HepG2 (cell line): ENCODE results near the gene HIVEP2. TPM values are rescaled to one million over a fixed set of nuclear protein-coding genes. Genes with fewer than 3 reads are reported as not detected.

Source experiments
- ARID3A ChIP-seq: IDR thresholded peaks from 2 replicates; pipeline ENCODE4 v1.6.1; 2012; ENCODE audit warnings: low read depth, low read length, improper control_type of control experiment
- ELF3 ChIP-seq: IDR thresholded peaks from 2 replicates; pipeline ENCODE4 v1.6.1; 2016; ENCODE audit warnings: missing genetic modification reagents, missing compliant biosample characterization
- FOXA3 ChIP-seq: IDR thresholded peaks from 2 replicates; pipeline ENCODE4 v1.6.1; 2016; ENCODE audit warnings: missing genetic modification reagents, missing compliant biosample characterization
- FOXK1 ChIP-seq: sonication (generic); formaldehyde crosslinking; IDR thresholded peaks from 2 replicates; pipeline ENCODE4 v1.4.0; 2020; ENCODE audit warnings: low read depth, missing genetic modification reagents, borderline replicate concordance
- FOXO1 ChIP-seq: sonication (generic); formaldehyde crosslinking; IDR thresholded peaks from 2 replicates; pipeline ENCODE4 v1.4.0; 2020; ENCODE audit warnings: missing genetic modification reagents
- HMGA1 ChIP-seq: sonication (generic); formaldehyde crosslinking; conservative IDR thresholded peaks from 2 replicates; pipeline ENCODE4 v1.4.0; 2020; ENCODE audit warnings: missing genetic modification reagents
- ISL2 ChIP-seq: sonication (generic); formaldehyde crosslinking; IDR thresholded peaks from 2 replicates; pipeline ENCODE4 v1.5.0; 2020; ENCODE audit warnings: missing genetic modification reagents
- MIER3 ChIP-seq: IDR thresholded peaks from 2 replicates; pipeline ENCODE4 v1.6.1; 2016; ENCODE audit warnings: missing compliant biosample characterization, borderline replicate concordance
- NFYB ChIP-seq: sonication (generic); formaldehyde crosslinking; IDR thresholded peaks from 2 replicates; pipeline ENCODE4 v1.4.0; 2020; ENCODE audit warnings: missing genetic modification reagents
- RXRB ChIP-seq: IDR thresholded peaks from 2 replicates; pipeline ENCODE4 v1.6.1; 2016; ENCODE audit warnings: borderline replicate concordance, missing genetic modification reagents, missing compliant biosample characterization
- SIX4 ChIP-seq: sonication (generic); formaldehyde crosslinking; IDR thresholded peaks from 2 replicates; pipeline ENCODE4 v1.4.0; 2020; ENCODE audit warnings: missing genetic modification reagents
- SKI ChIP-seq: fragments of 450-650 bp; IDR thresholded peaks from one replicate; pipeline ENCODE4 v1.6.1; 2018; ENCODE audit warnings: mild to moderate bottlenecking; ENCODE audit not compliant: partially characterized antibody
- SOX6 ChIP-seq, 2 experiments: fragments of 450-650 bp in 1 of 2; sonication (generic) in 1 of 2; formaldehyde crosslinking in 1 of 2; IDR thresholded peaks; 2 replicates each; pipeline versions ENCODE4 v1.4.0 to v1.6.1; 2017 to 2020; ENCODE audit warnings: antibody characterized with exemption in 1 of 2, mild to moderate bottlenecking in 1 of 2, missing genetic modification reagents in 1 of 2
- TCF7 ChIP-seq: sonication (generic); IDR thresholded peaks from 2 replicates; pipeline ENCODE4 v1.6.1; 2016; ENCODE audit warnings: antibody characterized with exemption, low read depth
- TEAD3 ChIP-seq: optimal IDR thresholded peaks from 2 replicates; pipeline ENCODE3; 2016; ENCODE audit warnings: borderline replicate concordance
- ZHX2 ChIP-seq, 2 experiments: sonication (generic) in 1 of 2; formaldehyde crosslinking in 1 of 2; IDR thresholded peaks; 2 replicates each; pipeline versions ENCODE4 v1.6.1 to v1.9.0; 2014 to 2022; ENCODE audit warnings: antibody characterized with exemption in 1 of 2, borderline replicate concordance in 1 of 2, inconsistent platforms in 1 of 2, low read depth in 1 of 2, missing genetic modification reagents in 1 of 2
- ZKSCAN8 ChIP-seq: IDR thresholded peaks from 2 replicates; pipeline ENCODE4 v1.6.1; 2016; ENCODE audit warnings: borderline replicate concordance, missing genetic modification reagents, missing compliant biosample characterization
- ZNF614 ChIP-seq: IDR thresholded peaks from 2 replicates; pipeline ENCODE4 v1.6.1; 2018; ENCODE audit warnings: missing biosample characterization, missing genetic modification reagents, inconsistent platforms, borderline replicate concordance
- ZNF790 ChIP-seq: sonication (generic); formaldehyde crosslinking; IDR thresholded peaks from 2 replicates; pipeline ENCODE4 v1.8.0; 2022; ENCODE audit warnings: missing genetic modification reagents, mild to moderate bottlenecking, borderline replicate concordance
- ZSCAN9 ChIP-seq: IDR thresholded peaks from 2 replicates; pipeline ENCODE4 v1.6.1; 2016; ENCODE audit warnings: borderline replicate concordance
- polyA plus RNA-seq, 8 experiments: library from polyadenylated mRNA; depleted of rRNA in 3 of 8; stranded (reverse) in 7 of 8; unstranded in 1 of 8; fragments of >200 nt; fragmentation: Illumina TruSeq in 4 of 8; extraction: Trizol in 4 of 8; gene quantifications; 2 replicates each; pipeline versions ENCODE4 v1.2.1 to v1.2.3, GENCODE V29; 2011 to 2016; ENCODE audit warnings: low read depth in 4 of 8, missing spikeins in 1 of 8, mixed read lengths in 1 of 8; ENCODE audit not compliant: insufficient read depth in 1 of 8
- total RNA-seq, 5 experiments: library from RNA; depleted of rRNA; stranded (reverse); fragments of >200 nt; fragmentation: Illumina TruSeq; extraction: Trizol; gene quantifications; 2 replicates each; pipeline ENCODE4 v1.2.3, GENCODE V29; 2016; ENCODE audit warnings: low read depth in 1 of 5
- TF ChIP-seq, protein P1 (sequence below): IDR thresholded peaks from 2 replicates; pipeline ENCODE4 v1.6.1; 2016; ENCODE audit warnings: mild to moderate bottlenecking

Gene HIVEP2
- total and polyA plus RNA-seq, 2 of the 13 experiments (the other 11 are each of a cell fraction or from before 2014, with no cell fraction given), result 3.4 to 12.9 TPM

- TF ChIP-seq SIX4 (CRISPR knock-in tag) (0 out of 2 replicates have a peak, but pooled peaks have one; percentile 31), TCF7 (peak; percentile 69), SOX6 (IDR thresholded peaks at IDR 0.05) (no peak), SOX6 (CRISPR knock-in tag; IDR thresholded peaks at IDR 0.05) (peak; percentile 93), TEAD3 (CRISPR knock-in tag) (peak; percentile 94), NFYB (CRISPR knock-in tag) (no peak), ISL2 (CRISPR knock-in tag) (0 out of 2 replicates have a peak, but pooled peaks have one; percentile 14), ZSCAN9 (CRISPR knock-in tag) (peak; percentile 66; the same call in 1 of the 2 replicates), ZNF790 (CRISPR knock-in tag) (no peak), ELF3 (CRISPR knock-in tag) (peak; percentile 92), FOXA3 (CRISPR knock-in tag) (peak; percentile 92), HMGA1 (no peak), ZNF614 (peak; percentile 41; the same call in 1 of the 2 replicates), MIER3 (CRISPR knock-in tag) (peak; percentile 46; the same call in 1 of the 2 replicates), FOXK1 (peak; percentile 96), ZHX2 (IDR thresholded peaks at IDR 0.05; ENCODE audit: low read depth) (no peak), ZHX2 (CRISPR knock-in tag; IDR thresholded peaks at IDR 0.05; ENCODE audit: borderline replicate concordance) (no peak), RXRB (CRISPR knock-in tag) (peak; percentile 62; the same call in 1 of the 2 replicates), FOXO1 (CRISPR knock-in tag) (peak; percentile 79; the same call in 1 of the 2 replicates), ZKSCAN8 (CRISPR knock-in tag) (peak; percentile 53; the same call in 1 of the 2 replicates), ARID3A (peak; percentile 93), SKI (peak; percentile 48)
- TF ChIP-seq, protein P1, sequence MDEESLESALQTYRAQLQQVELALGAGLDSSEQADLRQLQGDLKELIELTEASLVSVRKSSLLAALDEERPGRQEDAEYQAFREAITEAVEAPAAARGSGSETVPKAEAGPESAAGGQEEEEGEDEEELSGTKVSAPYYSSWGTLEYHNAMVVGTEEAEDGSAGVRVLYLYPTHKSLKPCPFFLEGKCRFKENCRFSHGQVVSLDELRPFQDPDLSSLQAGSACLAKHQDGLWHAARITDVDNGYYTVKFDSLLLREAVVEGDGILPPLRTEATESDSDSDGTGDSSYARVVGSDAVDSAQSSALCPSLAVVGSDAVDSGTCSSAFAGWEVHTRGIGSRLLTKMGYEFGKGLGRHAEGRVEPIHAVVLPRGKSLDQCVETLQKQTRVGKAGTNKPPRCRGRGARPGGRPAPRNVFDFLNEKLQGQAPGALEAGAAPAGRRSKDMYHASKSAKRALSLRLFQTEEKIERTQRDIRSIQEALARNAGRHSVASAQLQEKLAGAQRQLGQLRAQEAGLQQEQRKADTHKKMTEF (CRISPR knock-in tag), result peak; percentile 62; the same call in 1 of the 2 replicates
Observed at GRCh38 chr6:142868917-142869316, 76.1 kb downstream of the HIVEP2 start (continued).
